Measurements from ENCODE around the gene PLBD2. TPM values are rescaled to one million over a fixed set of nuclear protein-coding genes. Genes with fewer than 3 reads are reported as not detected.
A peak's percentile ranks its signal among the peaks of the same experiment; 100 is the strongest.

Gene PLBD2
- total RNA-seq, 2 donors from 2014 or later = 17.8 to 18.4 TPM

DNA sequence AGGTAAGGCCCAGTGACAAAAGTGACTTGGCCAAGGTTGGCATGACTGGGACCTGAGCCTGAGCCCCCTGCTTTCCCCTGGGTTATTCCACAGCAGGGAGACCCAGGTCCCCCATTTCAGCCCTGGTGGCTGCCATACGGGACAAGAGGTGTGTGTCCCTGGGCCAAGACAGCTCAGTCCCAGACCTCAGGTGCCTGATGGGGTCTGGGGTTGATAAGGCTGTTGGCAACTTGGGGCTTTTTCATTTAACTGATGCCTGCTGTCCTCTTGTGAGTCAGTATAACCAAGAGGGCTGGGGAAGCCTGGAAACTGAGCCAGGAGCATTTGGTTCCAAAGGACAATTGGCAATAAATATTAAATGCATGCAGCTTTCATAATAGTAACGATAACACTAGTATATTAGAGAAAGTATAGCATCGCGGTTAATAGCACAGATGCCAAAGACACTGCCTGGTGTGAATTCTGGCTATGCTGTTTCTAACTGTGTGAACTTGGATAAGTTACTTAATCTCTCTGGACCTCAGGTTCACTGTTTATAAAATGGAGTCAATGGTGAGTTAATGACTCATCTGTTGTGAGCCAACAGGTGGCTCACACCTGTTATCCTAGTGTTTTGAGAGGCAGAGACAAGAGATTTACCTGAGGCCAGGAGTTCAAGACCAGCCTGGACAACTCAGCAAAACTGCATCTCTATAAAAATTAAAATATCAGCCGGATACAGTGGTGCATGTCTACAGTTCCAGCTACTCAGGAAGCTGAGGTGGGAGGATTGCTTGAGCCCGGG, 64.7 kb downstream of the PLBD2 start:
- no peak for TF ChIP-seq POLR2A (IDR thresholded peaks at IDR 0.05)
- TF ChIP-seq, protein P1, sequence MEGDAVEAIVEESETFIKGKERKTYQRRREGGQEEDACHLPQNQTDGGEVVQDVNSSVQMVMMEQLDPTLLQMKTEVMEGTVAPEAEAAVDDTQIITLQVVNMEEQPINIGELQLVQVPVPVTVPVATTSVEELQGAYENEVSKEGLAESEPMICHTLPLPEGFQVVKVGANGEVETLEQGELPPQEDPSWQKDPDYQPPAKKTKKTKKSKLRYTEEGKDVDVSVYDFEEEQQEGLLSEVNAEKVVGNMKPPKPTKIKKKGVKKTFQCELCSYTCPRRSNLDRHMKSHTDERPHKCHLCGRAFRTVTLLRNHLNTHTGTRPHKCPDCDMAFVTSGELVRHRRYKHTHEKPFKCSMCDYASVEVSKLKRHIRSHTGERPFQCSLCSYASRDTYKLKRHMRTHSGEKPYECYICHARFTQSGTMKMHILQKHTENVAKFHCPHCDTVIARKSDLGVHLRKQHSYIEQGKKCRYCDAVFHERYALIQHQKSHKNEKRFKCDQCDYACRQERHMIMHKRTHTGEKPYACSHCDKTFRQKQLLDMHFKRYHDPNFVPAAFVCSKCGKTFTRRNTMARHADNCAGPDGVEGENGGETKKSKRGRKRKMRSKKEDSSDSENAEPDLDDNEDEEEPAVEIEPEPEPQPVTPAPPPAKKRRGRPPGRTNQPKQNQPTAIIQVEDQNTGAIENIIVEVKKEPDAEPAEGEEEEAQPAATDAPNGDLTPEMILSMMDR (IDR thresholded peaks at IDR 0.05) = no peak
- H3K27ac ChIP-seq = peak overlapping the region in 3 of 4 donors; percentile 50 to 78 (median 70)
- H3K9me3 ChIP-seq = no peaks in the 10 kb centered on the region
- H3K4me1 ChIP-seq = peaks cover 29% of the 10 kb centered on the region
- H3K4me3 ChIP-seq = peak overlapping the region; percentile 30 to 31
- no peaks in the 10 kb centered on the region for H3K27me3 ChIP-seq
- DNase-seq = peak in 1 of 4 donors; percentile 44
- 26 to 49% methylated on average over 4 to 6 of the region's 6 CpGs for WGBS, 2 donors
- ATAC-seq = no peak
- no peaks in the 10 kb centered on the region for H3K36me3 ChIP-seq (replicated peaks in 1 of 2; ENCODE audit: insufficient read depth in 1 of 2, low read depth in 2 of 2)
- intact Hi-C loops (cut with DNase I) = loop anchor here (10.0 kb wide), 2 partner anchors 108 to 228 kb away; no protein-coding TSS in a partner anchor

DNA sequence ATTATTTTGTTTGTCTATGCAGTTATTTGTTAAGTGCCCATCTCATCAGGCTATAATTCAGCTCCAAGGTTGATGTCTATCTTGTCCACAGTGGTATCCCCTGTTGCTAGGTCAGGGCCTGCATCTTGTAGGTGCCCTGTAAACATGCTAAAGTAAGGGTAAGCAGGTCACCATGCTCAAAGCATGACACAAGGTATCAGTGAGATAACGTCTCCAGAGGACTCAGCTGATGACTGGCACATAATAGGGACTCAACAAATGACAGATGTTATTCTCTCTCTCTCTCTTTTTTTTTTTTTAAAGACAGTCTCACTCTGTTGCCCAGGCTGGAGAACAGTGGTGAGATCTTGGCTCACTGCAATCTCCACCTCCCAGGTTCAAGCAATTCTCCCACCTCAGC, 66.1 kb downstream of the PLBD2 start:
- Histone ChIP-seq H3K9me3 (no peaks in the 10 kb centered on the region), H3K27me3 (no peaks in the 10 kb centered on the region), H3K36me3 (replicated peaks in 1 of 2; ENCODE audit: insufficient read depth in 1 of 2, low read depth in 2 of 2) (no peaks in the 10 kb centered on the region), H3K4me3 (no peak overlapping the region), H3K4me1 (peaks cover 18% of the 10 kb centered on the region), H3K27ac (no peak overlapping the region)
- no peak for ATAC-seq
- TF ChIP-seq POLR2A (IDR thresholded peaks at IDR 0.05) = no peak
- TF ChIP-seq, protein P1 (IDR thresholded peaks at IDR 0.05) = no peak
- intact Hi-C loops (cut with DNase I) = loop anchor here (10.0 kb wide), 2 partner anchors 110 to 230 kb away; no protein-coding TSS in a partner anchor
- whole genome bisulfite sequencing, 2 donors = 62 to 81% methylated on average over 1 of the region's 1 CpG
- DNase-seq = no peak

DNA sequence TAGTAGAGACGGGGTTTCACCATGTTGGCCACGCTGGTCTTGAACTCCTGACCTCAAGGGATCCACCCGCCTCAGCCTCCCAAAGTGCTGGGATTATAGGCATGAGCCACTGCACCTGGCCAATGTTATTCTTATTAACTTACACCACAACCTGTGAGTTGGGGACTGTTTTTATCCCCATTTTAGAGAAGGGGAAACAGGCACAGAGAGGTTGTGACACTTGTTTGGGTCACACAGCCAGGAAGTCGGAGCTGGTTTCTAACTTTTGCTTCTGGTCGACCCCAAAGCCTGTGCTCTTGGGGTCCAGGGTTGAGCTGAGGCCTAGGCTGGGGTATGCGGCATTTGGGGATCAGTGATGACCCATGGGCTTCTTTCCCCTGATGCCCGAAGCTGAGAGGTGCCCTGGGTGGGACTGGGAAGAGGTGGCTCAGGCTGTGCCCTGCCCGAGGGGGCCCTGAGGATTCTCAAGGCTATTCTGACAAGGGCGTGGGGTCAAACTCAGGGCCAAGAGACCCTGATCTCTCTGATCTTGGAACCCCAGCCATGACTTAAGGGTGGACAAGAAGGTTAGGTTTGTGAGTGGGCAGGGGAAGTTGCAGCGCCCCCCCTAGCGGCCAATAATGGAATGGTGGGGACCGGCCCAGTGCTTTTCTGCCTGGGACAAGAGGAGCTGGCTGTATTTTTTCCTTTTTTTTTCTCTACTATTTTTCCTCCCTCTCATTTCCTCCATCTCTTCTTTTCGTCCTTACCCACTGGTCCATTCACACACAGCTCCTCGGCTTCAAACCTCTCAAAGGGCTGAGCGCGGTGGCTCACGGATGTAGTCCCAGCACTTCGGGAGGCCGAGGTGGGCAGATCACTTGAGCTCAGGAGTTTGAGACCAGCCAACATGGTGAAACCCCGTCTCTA, 66.8 kb downstream of the PLBD2 start:
- H3K4me1 ChIP-seq = peaks cover 18% of the 10 kb centered on the region
- intact Hi-C loops (cut with DNase I) = loop anchor here (10.0 kb wide), 2 partner anchors 110 to 230 kb away; no protein-coding TSS in a partner anchor
- whole genome bisulfite sequencing, 2 donors = 55 to 65% methylated on average over 16 to 20 of the region's 20 CpGs
- ATAC-seq (no peak), DNase-seq (peak; percentile 42 to 65 (median 57))
- H3K27ac ChIP-seq = no peak overlapping the region
- H3K27me3 ChIP-seq = no peaks in the 10 kb centered on the region
- TF ChIP-seq POLR2A (IDR thresholded peaks at IDR 0.05) = no peak
- TF ChIP-seq, protein P1 (IDR thresholded peaks at IDR 0.05) = peak; percentile 52 to 89 (median 82)
- H3K9me3 ChIP-seq = no peaks in the 10 kb centered on the region
- H3K36me3 ChIP-seq (replicated peaks in 1 of 2; ENCODE audit: insufficient read depth in 1 of 2, low read depth in 2 of 2) = no peaks in the 10 kb centered on the region
- H3K4me3 ChIP-seq = no peak overlapping the region

DNA sequence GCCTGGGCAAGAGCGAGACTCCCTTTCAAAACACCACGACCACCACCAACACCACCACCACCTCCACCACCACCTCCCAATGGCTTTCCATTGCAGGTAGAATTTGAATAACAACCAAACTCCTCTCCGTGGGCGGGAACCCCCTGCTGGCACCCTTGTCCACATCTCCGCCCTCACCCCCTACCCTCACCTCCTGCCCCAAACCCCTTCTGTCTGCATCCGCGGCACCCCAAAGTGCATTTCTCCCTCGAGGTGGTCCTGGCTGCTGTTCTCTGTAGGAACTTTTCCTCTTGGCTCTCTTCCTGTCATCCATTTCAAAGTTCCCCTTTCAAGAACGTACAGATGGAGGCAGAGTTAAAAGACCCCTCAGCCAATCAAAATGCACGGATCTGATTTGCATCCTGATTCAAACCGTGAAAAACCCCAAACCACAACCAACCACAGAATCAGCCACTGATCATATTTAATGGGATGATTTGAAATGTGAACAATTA, 67.6 kb downstream of the PLBD2 start:
- Histone ChIP-seq H3K9me3 (no peaks in the 10 kb centered on the region), H3K4me1 (peaks cover 18% of the 10 kb centered on the region), H3K27me3 (no peaks in the 10 kb centered on the region), H3K36me3 (replicated peaks in 1 of 2; ENCODE audit: insufficient read depth in 1 of 2, low read depth in 2 of 2) (no peaks in the 10 kb centered on the region), H3K4me3 (no peak overlapping the region), H3K27ac (no peak overlapping the region)
- TF ChIP-seq, protein P1 (IDR thresholded peaks at IDR 0.05) = no peak
- no peak for TF ChIP-seq POLR2A (IDR thresholded peaks at IDR 0.05)
- ATAC-seq (no peak), DNase-seq (no peak)
- 55 to 64% methylated on average over 11 of the region's 11 CpGs for WGBS, 2 donors
- intact Hi-C loops (cut with DNase I) = loop anchor here (10.0 kb wide), 2 partner anchors 111 to 231 kb away; no protein-coding TSS in a partner anchor

All from body of pancreas (tissue), 4 donors.